Ishikawa (cell line): ENCODE measurements around the gene LRRTM4.

Experiments
- EP300 ChIP-seq: IDR thresholded peaks from 2 replicates; pipeline ENCODE4 v1.6.1; 2012; ENCODE audit warnings: borderline replicate concordance
- NFIC ChIP-seq: IDR thresholded peaks from 2 replicates; pipeline ENCODE4 v1.6.1; 2012
- RAD21 ChIP-seq: IDR thresholded peaks from 2 replicates; pipeline ENCODE4 v1.6.1; 2012; ENCODE audit warnings: low read depth
- TAF1 ChIP-seq: IDR thresholded peaks from 2 replicates; pipeline ENCODE4 v1.6.1; 2012; ENCODE audit warnings: low read depth, mild to moderate bottlenecking
- TF ChIP-seq, protein P1 (sequence below): IDR thresholded peaks from 2 replicates; pipeline ENCODE4 v1.6.1; 2012; ENCODE audit warnings: low read depth, mild to moderate bottlenecking

- TF ChIP-seq NFIC: no peak
- no peak for TF ChIP-seq TAF1
- TF ChIP-seq EP300: no peak
- no peak for TF ChIP-seq RAD21
- TF ChIP-seq, protein P1, sequence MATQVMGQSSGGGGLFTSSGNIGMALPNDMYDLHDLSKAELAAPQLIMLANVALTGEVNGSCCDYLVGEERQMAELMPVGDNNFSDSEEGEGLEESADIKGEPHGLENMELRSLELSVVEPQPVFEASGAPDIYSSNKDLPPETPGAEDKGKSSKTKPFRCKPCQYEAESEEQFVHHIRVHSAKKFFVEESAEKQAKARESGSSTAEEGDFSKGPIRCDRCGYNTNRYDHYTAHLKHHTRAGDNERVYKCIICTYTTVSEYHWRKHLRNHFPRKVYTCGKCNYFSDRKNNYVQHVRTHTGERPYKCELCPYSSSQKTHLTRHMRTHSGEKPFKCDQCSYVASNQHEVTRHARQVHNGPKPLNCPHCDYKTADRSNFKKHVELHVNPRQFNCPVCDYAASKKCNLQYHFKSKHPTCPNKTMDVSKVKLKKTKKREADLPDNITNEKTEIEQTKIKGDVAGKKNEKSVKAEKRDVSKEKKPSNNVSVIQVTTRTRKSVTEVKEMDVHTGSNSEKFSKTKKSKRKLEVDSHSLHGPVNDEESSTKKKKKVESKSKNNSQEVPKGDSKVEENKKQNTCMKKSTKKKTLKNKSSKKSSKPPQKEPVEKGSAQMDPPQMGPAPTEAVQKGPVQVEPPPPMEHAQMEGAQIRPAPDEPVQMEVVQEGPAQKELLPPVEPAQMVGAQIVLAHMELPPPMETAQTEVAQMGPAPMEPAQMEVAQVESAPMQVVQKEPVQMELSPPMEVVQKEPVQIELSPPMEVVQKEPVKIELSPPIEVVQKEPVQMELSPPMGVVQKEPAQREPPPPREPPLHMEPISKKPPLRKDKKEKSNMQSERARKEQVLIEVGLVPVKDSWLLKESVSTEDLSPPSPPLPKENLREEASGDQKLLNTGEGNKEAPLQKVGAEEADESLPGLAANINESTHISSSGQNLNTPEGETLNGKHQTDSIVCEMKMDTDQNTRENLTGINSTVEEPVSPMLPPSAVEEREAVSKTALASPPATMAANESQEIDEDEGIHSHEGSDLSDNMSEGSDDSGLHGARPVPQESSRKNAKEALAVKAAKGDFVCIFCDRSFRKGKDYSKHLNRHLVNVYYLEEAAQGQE: no peak
These were observed 673.1 kb downstream of the LRRTM4 start for GRCh38 chr2:76849086-76849485.
